WTC11 (cell line): ENCODE results near the gene REEP1.

Source experiments
- CTCF ChIP-seq: fragments of 200-600 bp; IDR thresholded peaks from 2 replicates; pipeline ENCODE4 v1.8.0; 2022; ENCODE audit warnings: antibody characterized with exemption
- E2F5 ChIP-seq: sonication (generic); formaldehyde crosslinking; IDR thresholded peaks from 2 replicates; pipeline ENCODE4 v1.8.1; 2022; ENCODE audit warnings: mild to moderate bottlenecking, moderate library complexity, missing genetic modification reagents
- FOXJ3 ChIP-seq: sonication (generic); formaldehyde crosslinking; IDR thresholded peaks from 2 replicates; pipeline ENCODE4 v1.9.0; 2021; ENCODE audit warnings: missing genetic modification reagents, mild to moderate bottlenecking, borderline replicate concordance
- JUN ChIP-seq: sonication (generic); formaldehyde crosslinking; IDR thresholded peaks from 2 replicates; pipeline ENCODE4 v1.8.0; 2023; ENCODE audit warnings: mild to moderate bottlenecking, missing genetic modification reagents
- MAX ChIP-seq: sonication (generic); formaldehyde crosslinking; IDR thresholded peaks from 2 replicates; pipeline ENCODE4 v1.8.0; 2022; ENCODE audit warnings: mild to moderate bottlenecking, missing genetic modification reagents
- NFATC4 ChIP-seq: fragments of 250-450 bp; sonication (Bioruptor Pico); IDR thresholded peaks from 2 replicates; pipeline ENCODE4 v1.9.0; 2021; ENCODE audit warnings: mild to moderate bottlenecking
- RELA ChIP-seq: sonication (generic); formaldehyde crosslinking; IDR thresholded peaks from 2 replicates; pipeline ENCODE4 v1.8.1; 2022; ENCODE audit warnings: missing genetic modification reagents, mild to moderate bottlenecking, borderline replicate concordance
- USF2 ChIP-seq: sonication (generic); formaldehyde crosslinking; IDR thresholded peaks from 2 replicates; pipeline ENCODE4 v1.8.1; 2023; ENCODE audit warnings: mild to moderate bottlenecking, missing genetic modification reagents, moderate library complexity

GRCh38 chr2:86172610-86173009 is 164.8 kb downstream of the REEP1 start:
- TF ChIP-seq JUN (CRISPR knock-in tag) = no peak
- TF ChIP-seq MAX (CRISPR knock-in tag) = no peak
- TF ChIP-seq USF2 = no peak
- no peak for TF ChIP-seq CTCF
- TF ChIP-seq RELA (CRISPR knock-in tag) = no peak
- no peak for TF ChIP-seq NFATC4 (CRISPR knock-in tag)
- no peak for TF ChIP-seq FOXJ3
- no peak for TF ChIP-seq E2F5 (CRISPR knock-in tag)
